ENCODE results near the gene PCDHA1.
A peak's percentile ranks its signal among the peaks of the same experiment; 100 is the strongest.
"Not testable (repeated sequence)": the region's sequence is repeated elsewhere in the genome, so short reads cannot be mapped to it uniquely, and the experiment has no call there.

Gene PCDHA1

GRCh38 chr5:140785905-140786686 lies at the start of gene PCDHA1:
Gene PCDHA1, plus strand, starts transcription at chr5:140786140.
- DNase-seq = peak; percentile 7

GRCh38 chr5:140737486-140737885 lies 48.5 kb upstream of the PCDHA1 start:
- no peak for DNase-seq

- DNase-seq = no peak
Observed at GRCh38 chr5:140741967-140742366, 44.0 kb upstream of the PCDHA1 start.

GRCh38 chr5:140753561-140753960 lies 32.4 kb upstream of the PCDHA1 start:
- DNase-seq = no peak

- no peak for DNase-seq
Observed at GRCh38 chr5:140764177-140764973, 21.6 kb upstream of the PCDHA1 start.

GRCh38 chr5:140767444-140767843 lies 18.5 kb upstream of the PCDHA1 start:
- no peak for DNase-seq

GRCh38 chr5:140780512-140780911 lies 5.4 kb upstream of the PCDHA1 start:
- no peak for DNase-seq

- DNase-seq = not testable (repeated sequence)
Observed at GRCh38 chr5:140787422-140787821, 1.5 kb downstream of the PCDHA1 start.

- DNase-seq = not testable (repeated sequence)
Observed at GRCh38 chr5:140787849-140788504, 2.0 kb downstream of the PCDHA1 start.

GRCh38 chr5:140791089-140791488 lies 5.1 kb downstream of the PCDHA1 start:
- DNase-seq = no peak

GRCh38 chr5:140794595-140795258 lies 8.8 kb downstream of the PCDHA1 start, which contains the start of gene PCDHA2:
Gene PCDHA2, plus strand, starts transcription at chr5:140794852.
- peak; percentile 17 for DNase-seq

- DNase-seq = peak; percentile 20
Observed at GRCh38 chr5:140795259-140795641, 9.3 kb downstream of the PCDHA1 start.

- DNase-seq = not testable (repeated sequence)
Observed at GRCh38 chr5:140796072-140796717, 10.3 kb downstream of the PCDHA1 start.

- no peak for DNase-seq
Observed at GRCh38 chr5:140796718-140797095, 10.8 kb downstream of the PCDHA1 start.

GRCh38 chr5:140800816-140801493 lies 15.0 kb downstream of the PCDHA1 start, which contains the start of gene PCDHA3:
Gene PCDHA3, plus strand, starts transcription at chr5:140801057.
- peak; percentile 37 for DNase-seq

GRCh38 chr5:140801494-140801841 lies 15.5 kb downstream of the PCDHA1 start:
- peak; percentile 4 for DNase-seq

GRCh38 chr5:140802381-140802780 lies 16.4 kb downstream of the PCDHA1 start:
- not testable (repeated sequence) for DNase-seq

GRCh38 chr5:140802781-140803271 lies 16.9 kb downstream of the PCDHA1 start:
- DNase-seq = no peak

GRCh38 chr5:140806834-140807775 lies 21.2 kb downstream of the PCDHA1 start, which contains the start of gene PCDHA4:
Gene PCDHA4, plus strand, starts transcription at chr5:140807068.
- peak; percentile 13 for DNase-seq

- DNase-seq = not testable (repeated sequence)
Observed at GRCh38 chr5:140808241-140808888, 22.4 kb downstream of the PCDHA1 start.
